ENCODE measurements around the gene HDHD5.

- TF ChIP-seq POLR2AphosphoS5 (IDR thresholded peaks at IDR 0.05) (no peak), CTCF (IDR thresholded peaks at IDR 0.05) (no peak), POLR2A (IDR thresholded peaks at IDR 0.05) (no peak), EP300 (IDR thresholded peaks at IDR 0.05) (no peak)
Observed at GRCh38 chr22:17109976-17110375, 49.1 kb downstream of the HDHD5 start.

Measured in sigmoid colon (tissue), 4 donors.